ENCODE data around the gene OTOGL. TPM values are rescaled to one million over a fixed set of nuclear protein-coding genes. Genes with fewer than 3 reads are reported as not detected.

OTOGL gene
- total RNA-seq, 1 donor from 2014 or later = 0.03 TPM

- ATAC-seq = no peak
- DNase-seq (ENCODE audit: low spot score) = no peak
Observed at GRCh38 chr12:80353254-80353653, 253.9 kb downstream of the OTOGL start.

- DNase-seq (ENCODE audit: low spot score) = no peak
- ATAC-seq = no peak
Observed at GRCh38 chr12:80356097-80356496, 256.8 kb downstream of the OTOGL start.

GRCh38 chr12:80359703-80360102 lies 260.4 kb downstream of the OTOGL start:
- no peak for ATAC-seq
- no peak for DNase-seq (ENCODE audit: low spot score)

- ATAC-seq = no peak
- DNase-seq (ENCODE audit: low spot score) = no peak
Observed at GRCh38 chr12:80364056-80364455, 264.7 kb downstream of the OTOGL start.

- DNase-seq (ENCODE audit: low spot score) = no peak
Observed at GRCh38 chr12:80373666-80374065, 274.3 kb downstream of the OTOGL start.

GRCh38 chr12:80374615-80375014 lies 275.3 kb downstream of the OTOGL start:
- DNase-seq (ENCODE audit: low spot score) (no peak), ATAC-seq (no peak)

More at GRCh38 chr12:80373666-80374065, 274.3 kb downstream of the OTOGL start:
- no peak for ATAC-seq

- no peak for ATAC-seq
Observed at GRCh38 chr12:80377140-80377794, 277.9 kb downstream of the OTOGL start.

GRCh38 chr12:80381121-80381520 lies 281.8 kb downstream of the OTOGL start:
- no peak for ATAC-seq

More at GRCh38 chr12:80377140-80377794, 277.9 kb downstream of the OTOGL start:
- no peak for DNase-seq (ENCODE audit: low spot score)

GRCh38 chr12:80382254-80382653 lies 282.9 kb downstream of the OTOGL start:
- ATAC-seq (no peak), DNase-seq (ENCODE audit: low spot score) (no peak)

More at GRCh38 chr12:80381121-80381520, 281.8 kb downstream of the OTOGL start:
- DNase-seq (ENCODE audit: low spot score) = no peak

GRCh38 chr12:80400571-80400991 lies 301.2 kb downstream of the OTOGL start:
- DNase-seq (ENCODE audit: low spot score) (no peak), ATAC-seq (no peak)

GRCh38 chr12:80401191-80401590 lies 301.9 kb downstream of the OTOGL start:
- DNase-seq (ENCODE audit: low spot score) = no peak
- ATAC-seq = no peak

GRCh38 chr12:80404629-80405028 lies 305.3 kb downstream of the OTOGL start:
- DNase-seq (ENCODE audit: low spot score) (no peak), ATAC-seq (no peak)

- ATAC-seq = no peak
- no peak for DNase-seq (ENCODE audit: low spot score)
Observed at GRCh38 chr12:80406253-80406652, 306.9 kb downstream of the OTOGL start.

GRCh38 chr12:80411787-80412186 lies 312.4 kb downstream of the OTOGL start:
- DNase-seq (ENCODE audit: low spot score) (no peak), ATAC-seq (no peak)

- DNase-seq (ENCODE audit: low spot score) (no peak), ATAC-seq (peak; percentile 89)
Observed at GRCh38 chr12:80412343-80412953, 313.1 kb downstream of the OTOGL start.

- no peak for ATAC-seq
- DNase-seq (ENCODE audit: low spot score) = no peak
Observed at GRCh38 chr12:80413462-80413861, 314.1 kb downstream of the OTOGL start.

GRCh38 chr12:80415466-80415865 lies 316.1 kb downstream of the OTOGL start:
- DNase-seq (ENCODE audit: low spot score) (no peak), ATAC-seq (no peak)

- no peak for ATAC-seq
- no peak for DNase-seq (ENCODE audit: low spot score)
Observed at GRCh38 chr12:80419644-80420043, 320.3 kb downstream of the OTOGL start.

GRCh38 chr12:80420075-80420474 lies 320.7 kb downstream of the OTOGL start:
- no peak for ATAC-seq

GRCh38 chr12:80422550-80422949 lies 323.2 kb downstream of the OTOGL start:
- DNase-seq (ENCODE audit: low spot score) = no peak
- ATAC-seq = no peak

More at GRCh38 chr12:80420075-80420474, 320.7 kb downstream of the OTOGL start:
- no peak for DNase-seq (ENCODE audit: low spot score)

All from left lobe of liver (tissue), 2 donors.